HUES64 (cell line): ENCODE data around the gene EXOC1.

ENCODE experiments used
- H3K27ac ChIP-seq: 2 replicates; pipeline ENCODE4 v1.7.0; 2013; ENCODE audit warnings: low read depth, low read length, inconsistent platforms
- H3K27me3 ChIP-seq: 2 replicates; pipeline ENCODE4 v1.6.1; 2013; ENCODE audit warnings: mild to moderate bottlenecking, low read length; ENCODE audit not compliant: insufficient read depth
- H3K36me3 ChIP-seq: 2 replicates; pipeline ENCODE4 v1.6.1; 2013; ENCODE audit warnings: mild to moderate bottlenecking, low read length; ENCODE audit not compliant: insufficient read depth
- H3K4me1 ChIP-seq: 2 replicates; pipeline ENCODE4 v1.6.1; 2013; ENCODE audit warnings: mild to moderate bottlenecking, low read length, moderate library complexity; ENCODE audit not compliant: insufficient read depth
- H3K4me3 ChIP-seq: 2 replicates; pipeline ENCODE4 v1.5.1; 2013; ENCODE audit warnings: mild to moderate bottlenecking, low read length, moderate library complexity
- H3K9ac ChIP-seq: 2 replicates; pipeline ENCODE4 v1.6.1; 2013; ENCODE audit warnings: mild to moderate bottlenecking, low read depth, low read length
- H3K9me3 ChIP-seq: 2 replicates; pipeline ENCODE4 v1.6.1; 2013; ENCODE audit warnings: low read depth, low read length; ENCODE audit not compliant: insufficient read depth
- WGBS: fragments of 150-250, 120-280 bp; methylation state at CpG from one replicate; pipeline ENCODE4 v1.1.7; 2013; ENCODE audit warnings: missing lambda C conversion rate; 5-methylcytosine and 5-hydroxymethylcytosine counted together

Gene EXOC1

DNA sequence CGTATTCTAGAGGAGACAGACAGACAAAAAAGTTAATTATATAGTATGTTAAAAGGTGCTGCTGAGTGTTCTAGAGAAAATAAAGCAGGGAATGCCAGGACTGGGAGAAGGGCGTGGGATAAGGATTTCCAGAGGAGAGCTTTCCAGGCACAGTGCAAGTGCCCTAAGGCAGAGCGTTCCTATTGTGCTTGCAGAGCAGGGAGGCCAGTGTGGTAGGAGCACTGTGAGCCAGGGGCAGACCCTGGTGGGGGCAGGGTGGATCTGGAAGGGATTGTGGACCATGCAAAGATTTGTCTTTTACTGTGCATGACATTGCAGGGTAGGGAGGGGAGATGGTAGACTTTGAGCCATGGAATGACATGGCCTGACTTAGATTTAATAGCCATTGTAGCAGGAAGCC, 25.8 kb downstream of the EXOC1 start:
- H3K4me3 ChIP-seq: no peak overlapping the region
- H3K27me3 ChIP-seq: no peaks in the 10 kb centered on the region
- H3K36me3 ChIP-seq: peaks cover 31% of the 10 kb centered on the region
- H3K9ac ChIP-seq: no peak overlapping the region
- no peaks in the 10 kb centered on the region for H3K9me3 ChIP-seq
- peaks cover 15% of the 10 kb centered on the region for H3K4me1 ChIP-seq
- H3K27ac ChIP-seq: no peak overlapping the region
- 86% methylated on average over 3 of the region's 3 CpGs for WGBS

DNA sequence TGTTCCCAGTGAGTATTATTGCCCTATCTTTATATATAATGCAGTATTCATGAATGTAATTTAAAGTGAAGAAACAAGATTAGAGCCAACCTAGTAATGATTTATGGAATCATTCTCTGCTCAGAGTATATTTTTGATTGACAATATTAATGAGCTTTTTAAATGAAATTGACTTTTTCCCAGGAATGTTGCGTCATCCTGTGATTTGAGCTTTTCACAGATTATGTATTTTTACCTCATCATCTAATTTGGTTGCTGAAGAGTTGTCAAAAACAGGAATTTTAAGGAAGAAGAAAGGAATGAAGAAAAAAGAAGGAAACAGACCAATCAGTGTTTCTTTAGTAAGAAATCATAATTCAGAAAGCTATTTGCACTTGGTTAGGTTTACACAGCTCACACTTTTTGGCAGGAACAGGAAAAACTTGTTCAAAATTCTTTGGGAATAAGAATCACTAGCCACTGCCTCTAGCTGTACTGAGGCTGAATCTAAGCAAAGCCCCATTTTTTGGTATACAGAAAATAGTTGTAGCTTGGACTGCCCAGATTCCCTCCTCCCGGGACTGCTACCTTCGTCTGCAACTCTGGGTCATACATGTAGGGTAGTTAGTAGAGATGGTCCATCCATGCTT, 27.3 kb downstream of the EXOC1 start:
- H3K27me3 ChIP-seq: no peaks in the 10 kb centered on the region
- no peak overlapping the region for H3K4me3 ChIP-seq
- H3K9ac ChIP-seq: no peak overlapping the region
- WGBS: 100% methylated on average over 3 of the region's 3 CpGs
- no peaks in the 10 kb centered on the region for H3K9me3 ChIP-seq
- peaks cover 21% of the 10 kb centered on the region for H3K4me1 ChIP-seq
- no peak overlapping the region for H3K27ac ChIP-seq
- peaks cover 31% of the 10 kb centered on the region for H3K36me3 ChIP-seq

DNA sequence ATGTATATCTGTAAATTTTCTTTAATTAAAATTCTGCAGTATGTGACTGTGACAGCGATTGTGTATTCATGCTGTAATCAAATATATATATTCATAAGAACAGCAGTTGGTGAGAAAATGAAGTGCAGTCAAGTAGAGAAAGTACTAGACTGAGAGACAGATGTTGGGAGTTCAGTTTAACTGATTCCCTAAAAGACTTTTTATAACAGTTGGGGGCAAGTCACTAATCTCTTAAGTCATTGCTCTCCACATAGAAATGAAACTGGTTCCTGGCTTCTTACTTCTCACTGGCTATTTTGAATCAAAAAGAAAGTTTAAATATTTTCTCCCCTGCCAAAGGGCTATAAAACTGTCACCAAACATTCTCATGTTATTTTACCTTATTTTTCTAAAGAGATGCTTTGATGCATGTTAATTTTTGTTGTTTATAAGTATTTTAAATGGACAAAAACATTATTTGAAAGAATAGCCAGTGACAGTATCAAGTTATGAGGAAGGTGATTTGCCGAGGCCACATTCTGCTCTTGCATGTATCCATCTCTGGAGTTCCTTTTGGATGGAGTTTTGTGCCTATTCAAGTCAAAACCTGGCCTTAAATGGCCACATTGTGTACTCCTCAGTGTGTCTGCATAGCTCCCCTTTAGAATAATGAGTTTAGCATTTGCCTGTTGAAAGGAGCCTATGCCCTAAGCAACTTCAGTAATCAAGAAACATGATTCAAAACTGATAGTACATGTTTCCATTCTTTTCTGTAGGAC, 30.8 kb downstream of the EXOC1 start:
- Histone ChIP-seq H3K9ac (no peak overlapping the region), H3K4me3 (no peak overlapping the region), H3K9me3 (no peaks in the 10 kb centered on the region), H3K27me3 (no peaks in the 10 kb centered on the region), H3K4me1 (peaks cover 21% of the 10 kb centered on the region), H3K36me3 (peaks cover 21% of the 10 kb centered on the region), H3K27ac (0 out of 2 replicates have a peak overlapping the region, but pooled peaks have one; percentile 10)
- WGBS: 92% methylated on average over 1 of the region's 2 CpGs

DNA sequence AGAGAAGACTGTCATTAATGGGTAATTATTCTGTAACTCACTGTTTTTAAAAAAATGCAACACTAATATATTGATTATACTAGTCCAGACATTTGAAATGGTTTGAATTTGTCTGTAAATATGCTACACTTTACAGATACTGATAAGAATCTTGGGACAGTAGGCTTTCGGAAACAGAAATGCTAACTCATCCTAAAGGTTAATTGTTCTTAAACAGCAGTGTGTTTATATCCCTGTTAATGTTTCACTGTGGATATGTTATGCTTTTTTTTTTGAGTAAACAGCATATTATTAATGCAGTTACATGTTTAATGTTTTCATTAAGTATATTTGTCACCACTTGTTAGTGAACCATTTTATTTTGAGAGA, 31.4 kb downstream of the EXOC1 start:
- Histone ChIP-seq H3K9ac (no peak overlapping the region), H3K9me3 (no peaks in the 10 kb centered on the region), H3K36me3 (peaks cover 22% of the 10 kb centered on the region), H3K4me3 (no peak overlapping the region), H3K27me3 (no peaks in the 10 kb centered on the region), H3K4me1 (peaks cover 21% of the 10 kb centered on the region), H3K27ac (no peak overlapping the region)
- 100% methylated on average over 1 of the region's 1 CpG for WGBS

DNA sequence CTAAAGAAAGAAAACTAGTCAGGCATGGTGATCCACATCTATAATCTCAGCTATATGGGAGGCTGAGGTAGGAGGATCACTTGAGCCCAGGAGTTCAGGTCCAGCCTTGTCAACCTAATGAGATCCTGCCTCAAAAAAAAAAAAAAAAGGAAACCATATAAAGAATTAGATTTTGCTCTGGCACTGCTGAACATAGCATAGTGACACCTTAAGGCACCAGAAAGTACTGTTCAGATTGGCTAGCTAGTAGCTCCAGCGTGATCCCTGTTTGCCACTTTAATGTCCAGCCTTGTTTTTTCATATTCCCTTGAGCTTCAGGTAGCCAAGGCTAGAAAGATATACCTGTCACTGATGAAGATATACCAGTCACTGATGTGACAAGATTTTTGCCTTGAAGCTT, 34.1 kb downstream of the EXOC1 start:
- H3K4me1 ChIP-seq: peaks cover 14% of the 10 kb centered on the region; the same call in 1 of the 2 replicates
- peaks cover 20% of the 10 kb centered on the region for H3K36me3 ChIP-seq
- no peaks in the 10 kb centered on the region for H3K9me3 ChIP-seq
- no peak overlapping the region for H3K4me3 ChIP-seq
- no peaks in the 10 kb centered on the region for H3K27me3 ChIP-seq
- WGBS: 79% methylated on average over 1 of the region's 1 CpG
- no peak overlapping the region for H3K27ac ChIP-seq
- H3K9ac ChIP-seq: no peak overlapping the region

DNA sequence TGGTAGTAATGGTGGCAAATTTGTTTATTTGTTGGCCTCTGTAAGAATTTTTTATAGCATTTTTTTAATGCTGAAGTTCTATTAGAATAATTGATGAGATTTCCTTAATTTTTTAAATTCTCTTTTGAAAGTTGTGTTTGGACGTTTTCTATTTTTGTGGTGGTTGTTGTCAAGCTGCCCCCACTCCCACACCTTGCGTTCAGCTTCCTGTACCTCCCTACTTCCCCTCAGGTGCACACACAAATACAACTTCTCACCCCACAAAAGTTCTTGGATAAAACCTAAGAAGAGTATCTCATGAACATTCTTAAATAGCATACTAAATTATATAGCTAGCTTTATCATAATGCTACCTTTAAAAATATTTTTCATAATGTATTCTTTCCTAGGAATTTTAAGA, 38.7 kb downstream of the EXOC1 start:
- H3K4me3 ChIP-seq: no peak overlapping the region
- H3K36me3 ChIP-seq: peaks cover 36% of the 10 kb centered on the region
- WGBS: 100% methylated on average over 1 of the region's 2 CpGs
- no peaks in the 10 kb centered on the region for H3K4me1 ChIP-seq
- no peak overlapping the region for H3K9ac ChIP-seq
- no peaks in the 10 kb centered on the region for H3K9me3 ChIP-seq
- no peaks in the 10 kb centered on the region for H3K27me3 ChIP-seq
- H3K27ac ChIP-seq: no peak overlapping the region

DNA sequence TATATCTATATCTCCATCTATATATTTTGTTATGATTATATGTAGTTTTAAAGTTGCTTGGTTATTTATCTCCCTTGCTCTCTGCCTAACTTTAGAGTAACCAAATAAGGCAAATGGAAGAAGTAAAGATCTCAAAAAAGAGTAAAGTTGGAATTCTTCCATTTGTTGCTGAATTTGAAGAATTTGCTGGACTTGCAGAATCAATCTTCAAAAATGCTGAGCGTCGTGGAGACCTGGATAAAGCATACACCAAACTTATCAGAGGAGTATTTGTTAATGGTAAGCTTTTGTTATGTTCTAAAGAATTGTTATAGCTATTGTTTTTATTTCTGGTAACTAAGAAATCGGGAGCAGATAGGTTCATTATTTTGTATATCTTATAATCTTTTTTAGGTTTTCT, 43.2 kb downstream of the EXOC1 start:
- WGBS: 100% methylated on average over 3 of the region's 3 CpGs
- no peaks in the 10 kb centered on the region for H3K9me3 ChIP-seq
- no peak overlapping the region for H3K9ac ChIP-seq
- peaks cover 54% of the 10 kb centered on the region for H3K36me3 ChIP-seq
- no peaks in the 10 kb centered on the region for H3K27me3 ChIP-seq
- no peak overlapping the region for H3K4me3 ChIP-seq
- H3K27ac ChIP-seq: no peak overlapping the region
- no peaks in the 10 kb centered on the region for H3K4me1 ChIP-seq

DNA sequence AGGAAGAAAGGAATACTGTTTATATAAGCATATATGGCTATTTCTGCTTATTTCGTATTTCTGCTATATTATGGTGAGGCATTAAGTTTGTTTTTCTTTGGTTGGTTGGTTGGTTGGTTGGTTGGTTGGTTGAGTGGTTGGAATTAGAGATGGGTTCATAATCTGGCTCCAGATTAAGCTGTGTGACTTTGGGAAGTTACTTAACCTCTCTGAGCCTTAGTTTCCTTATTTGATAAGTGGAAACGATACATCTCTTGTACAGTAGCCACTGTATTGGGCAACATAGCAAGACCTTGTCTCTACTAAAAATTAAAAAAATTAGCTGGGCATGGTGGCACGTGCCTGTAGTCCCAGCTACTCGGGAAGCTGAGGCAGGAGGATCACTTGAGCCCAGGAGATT, 49.2 kb downstream of the EXOC1 start:
- Histone ChIP-seq H3K4me3 (no peak overlapping the region), H3K27me3 (no peaks in the 10 kb centered on the region), H3K4me1 (no peaks in the 10 kb centered on the region), H3K36me3 (peaks cover 48% of the 10 kb centered on the region), H3K9ac (no peak overlapping the region), H3K27ac (no peak overlapping the region), H3K9me3 (no peaks in the 10 kb centered on the region)
- WGBS: 93% methylated on average over 4 of the region's 4 CpGs

DNA sequence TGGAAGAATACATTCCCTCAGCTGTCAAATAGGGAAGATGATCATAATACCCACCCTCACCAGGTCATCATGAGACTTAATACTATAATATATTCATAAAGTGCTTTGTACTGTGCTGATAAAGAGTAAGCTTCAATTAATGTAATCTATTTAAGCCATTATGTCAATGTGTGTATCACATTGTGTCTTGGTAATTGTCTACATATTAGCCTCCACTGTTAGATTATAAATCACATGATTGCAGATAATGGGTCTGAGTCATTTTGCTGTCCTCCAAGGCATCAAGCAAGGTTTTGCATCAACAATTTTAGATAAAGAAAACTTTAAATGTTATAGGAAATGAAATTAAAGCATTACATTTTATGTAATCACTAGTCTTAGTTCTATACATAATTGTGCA, 50.1 kb downstream of the EXOC1 start:
- no peaks in the 10 kb centered on the region for H3K27me3 ChIP-seq
- no peak overlapping the region for H3K27ac ChIP-seq
- H3K36me3 ChIP-seq: peaks cover 46% of the 10 kb centered on the region

DNA sequence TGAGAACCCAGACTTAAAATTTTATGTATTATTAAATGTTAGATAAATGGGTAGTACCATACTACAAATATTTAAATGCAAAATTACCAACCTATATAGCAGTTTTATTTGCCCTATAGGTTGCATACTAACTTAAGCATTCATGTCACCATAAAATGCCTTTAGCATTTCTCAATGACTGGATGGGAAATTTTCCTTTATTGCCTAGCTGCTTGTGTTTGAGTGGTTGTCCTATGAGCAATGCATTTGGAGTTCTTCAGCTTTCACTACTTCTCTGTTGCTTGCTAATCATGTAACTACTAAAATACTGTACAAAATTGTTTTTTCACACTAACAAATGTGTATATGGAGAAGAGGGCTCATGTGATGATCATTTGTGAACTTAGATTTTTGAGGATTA, 51.1 kb downstream of the EXOC1 start:
- no peaks in the 10 kb centered on the region for H3K4me1 ChIP-seq
- H3K27me3 ChIP-seq: no peaks in the 10 kb centered on the region
- H3K9ac ChIP-seq: no peak overlapping the region
- no peak overlapping the region for H3K27ac ChIP-seq
- peaks cover 37% of the 10 kb centered on the region for H3K36me3 ChIP-seq
- no peak overlapping the region for H3K4me3 ChIP-seq
- H3K9me3 ChIP-seq: no peaks in the 10 kb centered on the region

More for the DNA sequence above, 50.1 kb downstream of the EXOC1 start:
- Histone ChIP-seq H3K9ac (no peak overlapping the region), H3K4me3 (no peak overlapping the region), H3K4me1 (no peaks in the 10 kb centered on the region), H3K9me3 (no peaks in the 10 kb centered on the region)

DNA sequence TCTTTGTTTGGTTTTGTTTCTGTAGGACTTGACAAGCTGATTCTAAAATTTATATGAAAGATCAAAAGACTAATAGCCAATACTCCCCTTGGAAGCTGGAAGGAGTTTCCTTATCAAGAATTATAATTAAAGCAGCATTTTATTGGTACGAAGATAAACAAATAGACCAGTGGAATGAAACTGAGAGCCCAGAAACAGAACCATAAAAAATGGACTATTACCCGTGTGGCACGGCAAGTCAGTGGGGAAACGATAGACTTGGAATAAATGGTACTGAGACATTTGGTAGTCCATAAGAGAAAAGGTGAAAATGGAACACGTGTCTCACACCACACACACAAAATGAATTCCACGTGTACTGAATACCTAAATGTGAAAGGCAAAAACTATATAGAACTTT, 52.9 kb downstream of the EXOC1 start:
- Histone ChIP-seq H3K9me3 (no peaks in the 10 kb centered on the region), H3K4me1 (no peaks in the 10 kb centered on the region), H3K4me3 (no peak overlapping the region), H3K27me3 (no peaks in the 10 kb centered on the region), H3K9ac (no peak overlapping the region), H3K27ac (no peak overlapping the region), H3K36me3 (peaks cover 21% of the 10 kb centered on the region)
- 77% methylated on average over 6 of the region's 6 CpGs for WGBS
